Ovary (tissue), 9 donors: Measurements from ENCODE around the gene PCDHA6. TPM values are rescaled to one million over a fixed set of nuclear protein-coding genes. Genes with fewer than 3 reads are reported as not detected.

Source experiments
- DNase-seq, 5 donors: peaks; one replicate each; pipeline ENCODE4 v3.0.0-alpha.2; 2019 to 2020
- H3K27ac ChIP-seq, 2 donors: fragments of 200-600 bp; one replicate each; pipeline versions ENCODE4 v1.5.1 to v1.8.0; 2019 to 2022
- H3K27me3 ChIP-seq: fragments of 200-600 bp; one replicate; pipeline ENCODE4 v1.8.0; 2022
- H3K36me3 ChIP-seq: fragments of 200-600 bp; sonication (generic); one replicate; pipeline ENCODE4 v1.5.1; 2019
- H3K4me1 ChIP-seq: one replicate; pipeline ENCODE4 v1.8.1; 2013; ENCODE audit warnings: mild to moderate bottlenecking, moderate library complexity; ENCODE audit not compliant: insufficient read depth
- H3K4me3 ChIP-seq: fragments of 200-600 bp; sonication (generic); one replicate; pipeline ENCODE4 v1.5.1; 2017
- H3K9me3 ChIP-seq, 2 donors: fragments of 200-600 bp in 1 of 2; sonication (generic) in 1 of 2; one replicate each; pipeline versions ENCODE4 v1.5.1 to v1.8.1; 2013 to 2019; ENCODE audit warnings: mild to moderate bottlenecking in 1 of 2, moderate library complexity in 1 of 2
- EP300 ChIP-seq: sonication (generic); formaldehyde crosslinking; IDR thresholded peaks from one replicate; pipeline ENCODE4 v1.6.1; 2017; ENCODE audit warnings: antibody characterized with exemption
- POLR2A ChIP-seq: fragments of 450-650 bp; IDR thresholded peaks from one replicate; pipeline ENCODE4 v1.6.1; 2017; ENCODE audit warnings: antibody characterized with exemption, mild to moderate bottlenecking, moderate library complexity
- WGBS, 3 donors: extraction: QIAGEN DNeasy Blood & Tissue Kit in 1 of 3; methylation state at CpG; one replicate each; pipeline versions ENCODE4 v1.1.5 to v1.1.7; 2013 to 2017; 5-methylcytosine and 5-hydroxymethylcytosine counted together
- intact Hi-C, 4 donors: fragments of 100-400 bp; cut with DNase I; formaldehyde crosslinking; loops; one replicate each; pipeline versions ENCODE4 v1.11.0 to v1.15.1; 2022 to 2023
- polyA plus RNA-seq, 2 donors: library from polyadenylated mRNA; stranded (reverse); fragments of 200-250 nt in 1 of 2; fragments of 350-450 nt in 1 of 2; fragmentation: Illumina TruSeq in 1 of 2; extraction: RNeasy Lipid Tissue Mini Kit (QIAGEN cat#74804) in 1 of 2; gene quantifications; one replicate each; pipeline ENCODE4 v1.2.3, GENCODE V29; 2013 to 2014
- total RNA-seq, 7 donors: library from RNA; depleted of rRNA in 2 of 7; stranded (reverse); fragments of >200 nt in 2 of 7; fragmentation: NEBNext Ultra II Directional in 3 of 7; extraction: Animal tissue kit (Norgen Biotek cat#: 25700) in 3 of 7; gene quantifications; one replicate each; pipeline versions ENCODE4 v1.1.0 to v1.2.4, GENCODE V29; 2016 to 2023
- TF ChIP-seq, protein P1 (sequence below), 3 donors: fragments of 450-650 bp in 2 of 3; fragments of 200-600 bp in 1 of 3; IDR thresholded peaks; one replicate each; pipeline versions ENCODE4 v1.5.1 to v1.8.0; 2016 to 2022; ENCODE audit warnings: antibody characterized with exemption in 3 of 3, mild to moderate bottlenecking in 1 of 3
- donor health status: DM: no; HTN: no; CAD: no; lungs with moderate emphysema.
- donor health status: DM: no; HTN: no; CAD: no.
- donor health status: Bipolar disorder and iron deficiency.
- donor health status: DM: yes; HTN: yes; CAD: no.
- donor health status: DM: no; HTN: no; CAD: no.
- donor health status: DM: yes; HTN: yes; CAD: no.

The PCDHA6 gene
- total and polyA plus RNA-seq, 9 donors: 0.18 to 1.7 (median 0.92) TPM

DNA sequence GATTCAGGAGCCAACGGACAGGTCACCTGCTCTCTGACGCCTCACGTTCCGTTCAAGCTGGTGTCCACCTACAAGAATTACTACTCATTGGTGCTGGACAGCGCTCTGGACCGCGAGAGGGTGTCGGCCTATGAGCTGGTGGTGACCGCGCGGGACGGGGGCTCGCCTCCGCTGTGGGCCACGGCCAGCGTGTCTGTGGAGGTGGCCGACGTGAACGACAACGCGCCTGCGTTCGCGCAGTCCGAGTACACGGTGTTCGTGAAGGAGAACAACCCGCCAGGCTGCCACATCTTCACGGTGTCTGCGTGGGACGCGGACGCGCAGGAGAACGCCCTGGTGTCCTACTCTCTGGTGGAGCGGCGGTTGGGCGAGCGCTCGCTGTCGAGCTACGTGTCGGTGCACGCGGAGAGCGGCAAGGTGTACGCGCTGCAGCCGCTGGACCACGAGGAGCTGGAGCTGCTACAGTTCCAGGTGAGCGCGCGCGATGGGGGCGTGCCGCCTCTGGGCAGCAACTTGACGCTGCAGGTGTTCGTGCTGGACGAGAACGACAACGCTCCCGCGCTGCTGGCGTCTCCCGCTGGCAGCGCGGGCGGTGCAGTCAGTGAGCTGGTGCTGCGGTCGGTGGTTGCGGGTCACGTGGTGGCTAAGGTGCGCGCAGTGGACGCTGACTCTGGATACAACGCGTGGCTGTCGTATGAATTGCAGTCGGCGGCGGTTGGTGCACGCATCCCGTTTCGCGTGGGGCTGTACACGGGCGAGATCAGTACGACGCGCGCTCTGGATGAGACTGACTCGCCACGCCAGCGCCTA, 29.6 kb downstream of the PCDHA6 start:
- no peak for DNase-seq
- WGBS, 3 donors: 48 to 61% methylated on average over 76 to 94 of the region's 94 CpGs; no CpG with 5 or more reads in 1 of the 3 donors
- H3K27me3 ChIP-seq: no peaks in the 10 kb centered on the region
- H3K27ac ChIP-seq: no peak overlapping the region
- peaks cover 0 to 3% of the 10 kb centered on the region in 2 donors for H3K9me3 ChIP-seq
- no peaks in the 10 kb centered on the region for H3K36me3 ChIP-seq
- intact Hi-C loops: no loop called here
- TF ChIP-seq, protein P1, sequence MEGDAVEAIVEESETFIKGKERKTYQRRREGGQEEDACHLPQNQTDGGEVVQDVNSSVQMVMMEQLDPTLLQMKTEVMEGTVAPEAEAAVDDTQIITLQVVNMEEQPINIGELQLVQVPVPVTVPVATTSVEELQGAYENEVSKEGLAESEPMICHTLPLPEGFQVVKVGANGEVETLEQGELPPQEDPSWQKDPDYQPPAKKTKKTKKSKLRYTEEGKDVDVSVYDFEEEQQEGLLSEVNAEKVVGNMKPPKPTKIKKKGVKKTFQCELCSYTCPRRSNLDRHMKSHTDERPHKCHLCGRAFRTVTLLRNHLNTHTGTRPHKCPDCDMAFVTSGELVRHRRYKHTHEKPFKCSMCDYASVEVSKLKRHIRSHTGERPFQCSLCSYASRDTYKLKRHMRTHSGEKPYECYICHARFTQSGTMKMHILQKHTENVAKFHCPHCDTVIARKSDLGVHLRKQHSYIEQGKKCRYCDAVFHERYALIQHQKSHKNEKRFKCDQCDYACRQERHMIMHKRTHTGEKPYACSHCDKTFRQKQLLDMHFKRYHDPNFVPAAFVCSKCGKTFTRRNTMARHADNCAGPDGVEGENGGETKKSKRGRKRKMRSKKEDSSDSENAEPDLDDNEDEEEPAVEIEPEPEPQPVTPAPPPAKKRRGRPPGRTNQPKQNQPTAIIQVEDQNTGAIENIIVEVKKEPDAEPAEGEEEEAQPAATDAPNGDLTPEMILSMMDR (IDR thresholded peaks at IDR 0.05): no peak
- TF ChIP-seq EP300 (no peak), POLR2A (no peak)
- H3K4me1 ChIP-seq: no peaks in the 10 kb centered on the region
- H3K4me3 ChIP-seq: no peak overlapping the region

DNA sequence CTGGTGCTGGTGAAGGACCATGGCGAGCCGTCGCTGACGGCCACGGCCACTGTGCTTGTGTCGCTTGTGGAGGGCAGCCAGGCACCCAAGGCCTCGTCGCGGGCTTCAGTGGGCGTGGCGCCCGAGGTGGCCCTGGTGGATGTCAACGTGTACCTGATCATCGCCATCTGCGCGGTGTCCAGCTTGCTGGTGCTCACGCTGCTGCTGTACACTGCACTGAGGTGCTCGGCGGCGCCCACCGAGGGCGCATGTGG, 30.2 kb downstream of the PCDHA6 start:
- H3K27me3 ChIP-seq: no peaks in the 10 kb centered on the region
- peaks cover 0 to 8% of the 10 kb centered on the region in 2 donors for H3K9me3 ChIP-seq
- no peak overlapping the region for H3K4me3 ChIP-seq
- intact Hi-C loops: no loop called here
- no peak for DNase-seq
- WGBS, 3 donors: 68 to 72% methylated on average over 10 to 17 of the region's 22 CpGs; no CpG with 5 or more reads in 1 of the 3 donors
- H3K27ac ChIP-seq: no peak overlapping the region
- no peaks in the 10 kb centered on the region for H3K36me3 ChIP-seq
- no peak for TF ChIP-seq EP300
- TF ChIP-seq POLR2A: no peak
- TF ChIP-seq, protein P1 (IDR thresholded peaks at IDR 0.05): no peak
- no peaks in the 10 kb centered on the region for H3K4me1 ChIP-seq

DNA sequence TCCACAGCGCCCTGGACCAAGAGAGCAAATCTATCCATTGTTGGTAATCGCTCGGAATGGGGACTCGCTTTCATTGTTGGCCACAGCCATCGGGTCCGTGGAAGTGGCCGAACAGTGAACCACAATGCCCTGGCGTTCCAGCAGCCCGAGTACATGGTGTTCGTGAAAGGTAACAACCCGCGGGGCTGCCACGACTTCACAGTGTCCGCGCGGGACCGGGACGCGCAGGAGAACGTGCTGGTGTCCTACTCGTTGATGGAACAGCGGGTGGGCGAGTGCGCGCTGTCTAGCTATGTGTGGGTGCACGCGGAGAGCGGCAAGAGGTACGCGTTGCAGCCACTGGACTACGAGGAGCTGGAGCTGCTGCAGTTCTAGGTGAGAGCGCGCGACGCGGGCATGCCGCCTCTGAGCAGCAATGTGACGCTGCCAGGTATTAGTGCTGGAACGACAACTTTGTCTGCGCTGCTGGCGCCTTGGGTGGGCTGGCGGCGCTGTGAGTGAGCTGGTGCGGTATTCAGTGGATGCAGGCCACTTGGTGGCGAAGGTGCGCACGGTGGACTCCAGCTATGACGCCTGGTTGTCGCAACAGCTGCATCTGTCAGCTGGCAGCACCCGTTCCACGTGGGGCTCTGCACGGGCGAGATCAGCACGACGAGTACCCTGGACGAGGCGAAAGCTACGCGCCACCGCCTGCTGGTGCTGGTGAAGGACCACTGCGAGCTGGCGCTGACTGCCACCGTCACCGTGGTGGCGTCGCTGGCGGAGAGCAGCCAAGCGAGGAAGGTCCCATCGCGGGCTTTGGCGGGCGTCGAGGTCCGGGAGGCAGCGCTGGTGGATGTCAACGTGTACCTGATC, 34.9 kb downstream of the PCDHA6 start:
- H3K4me3 ChIP-seq: no peak overlapping the region
- H3K27ac ChIP-seq: no peak overlapping the region
- no peaks in the 10 kb centered on the region for H3K36me3 ChIP-seq
- 34 to 49% (median 39%) methylated on average over 73 to 76 of the region's 76 CpGs for WGBS, 3 donors
- H3K9me3 ChIP-seq: peaks cover 0 to 11% of the 10 kb centered on the region in 2 donors
- intact Hi-C loops: no loop called here
- no peak for DNase-seq
- no peaks in the 10 kb centered on the region for H3K27me3 ChIP-seq
- TF ChIP-seq EP300: no peak
- H3K4me1 ChIP-seq: no peaks in the 10 kb centered on the region

DNA sequence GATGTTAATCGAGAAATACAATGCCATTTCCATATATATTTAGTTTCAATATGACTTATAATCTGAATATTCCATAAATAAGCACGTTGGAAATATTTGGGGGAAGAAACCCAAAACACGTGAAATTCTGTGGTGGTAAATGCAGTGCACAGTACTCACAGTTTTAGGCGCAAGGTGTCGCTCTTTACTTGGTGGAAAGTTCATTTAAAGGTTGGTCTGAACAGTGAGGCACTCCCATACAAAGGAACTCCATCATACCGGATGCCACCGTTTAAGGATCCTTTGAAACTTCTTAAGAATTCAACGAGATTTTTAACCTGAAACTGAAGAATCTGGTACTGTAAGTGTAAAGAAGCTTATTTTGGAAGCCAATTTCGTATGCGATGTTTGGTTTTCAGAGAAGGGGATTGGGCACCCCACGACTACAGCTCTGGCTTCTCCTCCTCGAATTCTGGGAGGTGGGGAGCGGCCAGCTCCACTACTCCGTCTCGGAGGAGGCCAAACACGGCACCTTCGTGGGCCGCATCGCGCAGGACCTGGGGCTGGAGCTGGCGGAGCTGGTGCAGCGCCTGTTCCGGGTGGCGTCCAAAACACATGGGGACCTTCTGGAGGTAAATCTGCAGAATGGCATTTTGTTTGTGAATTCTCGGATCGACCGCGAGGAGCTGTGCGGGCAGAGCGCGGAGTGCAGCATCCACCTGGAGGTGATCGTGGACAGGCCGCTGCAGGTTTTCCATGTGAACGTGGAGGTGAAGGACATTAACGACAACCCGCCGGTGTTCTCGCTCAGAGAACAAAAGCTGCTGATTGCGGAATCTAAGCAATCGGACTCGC, 41.2 kb downstream of the PCDHA6 start, which contains the start of gene PCDHA11:
Gene PCDHA11 (plus strand): TSS at position 237 of the 834 bp plus-strand sequence. CDS start 147 bp downstream, at position 384.
- DNase-seq: no peak
- H3K4me1 ChIP-seq: no peaks in the 10 kb centered on the region
- no peaks in the 10 kb centered on the region for H3K27me3 ChIP-seq
- H3K36me3 ChIP-seq: no peaks in the 10 kb centered on the region
- TF ChIP-seq EP300: no peak
- no peak for TF ChIP-seq POLR2A
- TF ChIP-seq, protein P1 (IDR thresholded peaks at IDR 0.05): no peak
- H3K4me3 ChIP-seq: no peak within 1 kb of the TSS
- 11 to 20% (median 16%) methylated on average over 41 of the region's 41 CpGs for WGBS, 3 donors
- H3K27ac ChIP-seq: no peak within 1 kb of the TSS
- intact Hi-C loops: no loop called here
- peaks cover 0 to 18% of the 10 kb centered on the region in 2 donors for H3K9me3 ChIP-seq
